Keratinocyte (primary cell): ENCODE data around the gene OPRL1. TPM values are rescaled to one million over a fixed set of nuclear protein-coding genes. Genes with fewer than 3 reads are reported as not detected.

Source experiments
- DNase-seq: peaks from one replicate; pipeline ENCODE4 v3.0.0-alpha.2; 2011; ENCODE audit warnings: low read depth, missing footprints, low spot score
- FAIRE-seq: peaks from 2 replicates; lab custom pipeline; 2011; peaks lifted over from hg19 to GRCh38; lab: Jason Lieb, UNC
- H2AFZ ChIP-seq: 2 replicates; pipeline ENCODE4 v1.6.0; 2012; ENCODE audit warnings: low read length, control low read depth, inconsistent platforms; ENCODE audit not compliant: control insufficient read depth
- H3K27ac ChIP-seq: 2 replicates; pipeline ENCODE4 v1.5.1; 2011; ENCODE audit warnings: low read length; ENCODE audit not compliant: control insufficient read depth, insufficient read depth
- H3K27me3 ChIP-seq: 3 replicates; pipeline ENCODE4 v1.6.0; 2011; ENCODE audit warnings: low read length; ENCODE audit not compliant: control insufficient read depth, insufficient read depth; ENCODE audit errors: extremely low read depth
- H3K36me3 ChIP-seq, 2 experiments: 2 replicates in 1 of 2; 3 replicates in 1 of 2; pipeline ENCODE4 v1.5.1; 2011; ENCODE audit warnings: low read length in 2 of 2, mild to moderate bottlenecking in 1 of 2; ENCODE audit not compliant: control insufficient read depth in 2 of 2, insufficient read depth in 2 of 2; ENCODE audit errors: extremely low read depth in 1 of 2
- H3K4me1 ChIP-seq: 3 replicates; pipeline ENCODE4 v1.5.1; 2011; ENCODE audit warnings: low read length; ENCODE audit not compliant: control insufficient read depth, insufficient read depth; ENCODE audit errors: extremely low read depth
- H3K4me2 ChIP-seq: 3 replicates; pipeline ENCODE4 v1.6.0; 2011; ENCODE audit warnings: low read depth, low read length; ENCODE audit not compliant: control insufficient read depth, insufficient read depth; ENCODE audit errors: extremely low read depth
- H3K4me3 ChIP-seq, 3 experiments: fragments of 200-600 bp in 1 of 3; sonication (generic) in 1 of 3; 2 replicates in 2 of 3; 3 replicates in 1 of 3; pipeline ENCODE4 v1.5.1; 2011 to 2016; ENCODE audit warnings: low read length in 3 of 3, mild to moderate bottlenecking in 3 of 3, control low read depth in 2 of 3, inconsistent platforms in 1 of 3, low read depth in 1 of 3, mixed read lengths in 1 of 3, mixed run types in 1 of 3, moderate library complexity in 1 of 3; ENCODE audit not compliant: control insufficient read depth in 2 of 3, insufficient read depth in 2 of 3; ENCODE audit errors: extremely low read depth in 1 of 3
- H3K79me2 ChIP-seq: 2 replicates; pipeline ENCODE4 v1.6.0; 2012; ENCODE audit warnings: low read length; ENCODE audit not compliant: control insufficient read depth, insufficient read depth
- H3K9ac ChIP-seq: 3 replicates; pipeline ENCODE4 v1.6.0; 2011; ENCODE audit warnings: low read length; ENCODE audit not compliant: control insufficient read depth, insufficient read depth; ENCODE audit errors: extremely low read depth
- H3K9me1 ChIP-seq: 3 replicates; pipeline ENCODE4 v1.6.0; 2011; ENCODE audit warnings: low read length; ENCODE audit not compliant: control insufficient read depth, insufficient read depth; ENCODE audit errors: extremely low read depth
- H3K9me3 ChIP-seq: 2 replicates; pipeline ENCODE4 v1.5.1; 2012; ENCODE audit warnings: low read depth, low read length; ENCODE audit not compliant: control insufficient read depth
- H4K20me1 ChIP-seq: 3 replicates; pipeline ENCODE4 v1.6.0; 2011; ENCODE audit warnings: low read length; ENCODE audit not compliant: control insufficient read depth, insufficient read depth; ENCODE audit errors: extremely low read depth
- EZH2 ChIP-seq: IDR thresholded peaks from one replicate; pipeline ENCODE4 v1.6.1; 2012; ENCODE audit warnings: inconsistent platforms, mild to moderate bottlenecking, low read length, moderate library complexity
- dilution Hi-C: fragments of 300-500 bp; cut with MboI; formaldehyde crosslinking; loops from one replicate; pipeline ENCODE4 v1.7.0; 2020; ENCODE audit warnings: low sequenced_read_pairs; ENCODE audit not compliant: extremely low pct_ligation_motif_present
- polyA plus RNA-seq, 5 experiments: library from polyadenylated mRNA; depleted of rRNA in 3 of 5; stranded (reverse) in 3 of 5; stranded (forward) in 1 of 5; unstranded in 1 of 5; fragments of >200 nt; gene quantifications; 1 replicate in 1 of 5; 2 replicates in 3 of 5; 3 replicates in 1 of 5; pipeline versions ENCODE4 v1.2.1 to v1.2.3, GENCODE V29; 2011 to 2012; ENCODE audit warnings: missing spikeins in 2 of 5, low read depth in 1 of 5, low replicate concordance in 1 of 5
- TF ChIP-seq, protein P1 (sequence below), 3 experiments: IDR thresholded peaks in 1 of 3; conservative IDR thresholded peaks in 1 of 3; optimal IDR thresholded peaks in 1 of 3; 2 replicates in 2 of 3; 3 replicates in 1 of 3; pipeline versions ENCODE3 to v1.5.1; 2011; ENCODE audit warnings: low read length in 3 of 3, mild to moderate bottlenecking in 3 of 3, moderate library complexity in 2 of 3, control low read depth in 1 of 3, inconsistent platforms in 1 of 3; ENCODE audit not compliant: insufficient read depth in 2 of 3; ENCODE audit errors: extremely low read depth in 1 of 3

Gene OPRL1
- polyA plus RNA-seq, 1 donor (not counting 4 experiments of a cell fraction or from before 2014, with no cell fraction given) = 0.25 TPM

DNA sequence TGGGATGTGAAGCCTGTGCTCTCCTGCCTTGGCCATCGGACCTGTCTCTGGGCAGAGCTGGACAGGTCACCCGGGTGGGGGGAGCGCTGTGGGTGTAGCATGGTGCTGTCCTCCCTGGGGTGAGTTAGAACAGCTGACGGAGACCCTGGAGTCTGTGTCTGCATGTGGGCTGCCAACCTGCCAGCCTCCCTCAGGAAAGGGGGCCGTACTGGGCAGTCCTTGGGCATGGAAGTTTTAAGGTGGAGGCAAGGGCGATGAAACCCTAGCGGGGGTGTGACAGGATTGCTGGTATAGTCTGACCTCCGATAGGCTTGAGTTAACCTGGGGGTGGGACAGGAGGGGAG, 32.9 kb upstream of the OPRL1 start:
- no peaks in the 10 kb centered on the region for H3K9me1 ChIP-seq
- H3K27ac ChIP-seq = no peak overlapping the region
- no peak for TF ChIP-seq EZH2
- TF ChIP-seq, protein P1, sequence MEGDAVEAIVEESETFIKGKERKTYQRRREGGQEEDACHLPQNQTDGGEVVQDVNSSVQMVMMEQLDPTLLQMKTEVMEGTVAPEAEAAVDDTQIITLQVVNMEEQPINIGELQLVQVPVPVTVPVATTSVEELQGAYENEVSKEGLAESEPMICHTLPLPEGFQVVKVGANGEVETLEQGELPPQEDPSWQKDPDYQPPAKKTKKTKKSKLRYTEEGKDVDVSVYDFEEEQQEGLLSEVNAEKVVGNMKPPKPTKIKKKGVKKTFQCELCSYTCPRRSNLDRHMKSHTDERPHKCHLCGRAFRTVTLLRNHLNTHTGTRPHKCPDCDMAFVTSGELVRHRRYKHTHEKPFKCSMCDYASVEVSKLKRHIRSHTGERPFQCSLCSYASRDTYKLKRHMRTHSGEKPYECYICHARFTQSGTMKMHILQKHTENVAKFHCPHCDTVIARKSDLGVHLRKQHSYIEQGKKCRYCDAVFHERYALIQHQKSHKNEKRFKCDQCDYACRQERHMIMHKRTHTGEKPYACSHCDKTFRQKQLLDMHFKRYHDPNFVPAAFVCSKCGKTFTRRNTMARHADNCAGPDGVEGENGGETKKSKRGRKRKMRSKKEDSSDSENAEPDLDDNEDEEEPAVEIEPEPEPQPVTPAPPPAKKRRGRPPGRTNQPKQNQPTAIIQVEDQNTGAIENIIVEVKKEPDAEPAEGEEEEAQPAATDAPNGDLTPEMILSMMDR (optimal IDR thresholded peaks at IDR 0.05 in 1 of 3, IDR thresholded peaks at IDR 0.05 in 1 of 3, conservative IDR thresholded peaks at IDR 0.05 in 1 of 3; ENCODE audit: extremely low read depth in 1 of 3, insufficient read depth in 2 of 3, low read length in 3 of 3) = no peak
- H3K36me3 ChIP-seq = no peaks in the 10 kb centered on the region
- no peaks in the 10 kb centered on the region for H3K79me2 ChIP-seq
- dilution Hi-C loops = no loop called here
- no peak overlapping the region for H3K4me3 ChIP-seq
- no peak for DNase-seq
- peaks cover 49% of the 10 kb centered on the region for H3K27me3 ChIP-seq
- no peaks in the 10 kb centered on the region for H3K9me3 ChIP-seq
- H4K20me1 ChIP-seq = no peaks in the 10 kb centered on the region
- H3K4me2 ChIP-seq = no peak overlapping the region
- H3K9ac ChIP-seq = no peak overlapping the region
- no peak for FAIRE-seq
- H2AFZ ChIP-seq = no peak overlapping the region
- H3K4me1 ChIP-seq = peaks cover 13% of the 10 kb centered on the region

DNA sequence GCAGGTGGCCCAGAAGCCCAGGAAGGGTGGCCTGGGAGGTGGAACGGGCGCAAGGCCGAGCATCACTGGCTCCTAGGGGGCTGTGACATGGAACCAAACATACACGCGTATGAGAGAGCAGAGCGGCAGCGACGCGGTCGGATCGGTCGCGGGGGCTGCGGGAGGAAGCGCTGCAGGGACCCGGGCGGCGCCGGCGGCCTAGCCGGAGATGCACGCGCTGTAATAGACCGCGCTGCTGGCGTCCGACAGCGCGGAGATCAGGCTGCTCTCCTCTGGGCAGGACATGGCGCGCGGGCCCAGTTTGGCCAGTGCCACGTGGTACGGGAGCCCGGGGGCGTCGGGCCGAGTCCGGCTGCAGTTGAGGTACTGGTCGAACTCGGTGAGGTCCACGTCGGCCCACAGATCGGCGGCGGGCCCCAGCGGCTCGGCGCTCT, 31.9 kb upstream of the OPRL1 start:
- Histone ChIP-seq H3K4me2 (no peak overlapping the region), H3K27me3 (peaks cover 44% of the 10 kb centered on the region)

More for the DNA sequence above, 31.9 kb upstream of the OPRL1 start:
- dilution Hi-C loops = no loop called here
- no peaks in the 10 kb centered on the region for H3K79me2 ChIP-seq
- H3K9ac ChIP-seq = no peak overlapping the region
- TF ChIP-seq, protein P1 (optimal IDR thresholded peaks at IDR 0.05 in 1 of 3, IDR thresholded peaks at IDR 0.05 in 1 of 3, conservative IDR thresholded peaks at IDR 0.05 in 1 of 3; ENCODE audit: extremely low read depth in 1 of 3, insufficient read depth in 2 of 3, low read length in 3 of 3) = no peak
- peak; percentile 80 for TF ChIP-seq EZH2
- H3K36me3 ChIP-seq = no peaks in the 10 kb centered on the region
- H4K20me1 ChIP-seq = no peaks in the 10 kb centered on the region
- no peak overlapping the region for H3K4me3 ChIP-seq
- no peaks in the 10 kb centered on the region for H3K9me3 ChIP-seq
- H3K4me1 ChIP-seq = peaks cover 17% of the 10 kb centered on the region
- no peak overlapping the region for H2AFZ ChIP-seq
- H3K27ac ChIP-seq = no peak overlapping the region
- no peak for DNase-seq
- no peaks in the 10 kb centered on the region for H3K9me1 ChIP-seq
- no peak for FAIRE-seq
